HL-60 (cell line): ENCODE data around the gene TBCK.
A peak's percentile ranks its signal among the peaks of the same experiment; 100 is the strongest.

ENCODE experiments used
- DNase-seq, 2 experiments: peaks; one replicate each; pipeline ENCODE4 v3.0.0-alpha.2; 2010 to 2020; ENCODE audit warnings: low read depth in 1 of 2, low spot score in 1 of 2
- H3K27ac ChIP-seq: fragments of 250-450 bp; sonication (Bioruptor Pico); replicated peaks from 2 replicates; pipeline ENCODE4 v1.5.1; 2020; ENCODE audit warnings: mild to moderate bottlenecking, moderate library complexity
- H3K27me3 ChIP-seq: fragments of 250-450 bp; sonication (Bioruptor Pico); 2 replicates; pipeline ENCODE4 v1.5.1; 2021; ENCODE audit warnings: mild to moderate bottlenecking, moderate library complexity; ENCODE audit not compliant: insufficient read depth, poor library complexity, severe bottlenecking
- H3K4me3 ChIP-seq: replicated peaks from 2 replicates; pipeline ENCODE4 v1.5.1; 2011; ENCODE audit warnings: mild to moderate bottlenecking, control low read depth, low read length; ENCODE audit not compliant: insufficient read depth
- GABPA ChIP-seq: IDR thresholded peaks from 2 replicates; pipeline ENCODE4 v1.6.1; 2012; ENCODE audit warnings: low read depth
- POLR2AphosphoS5 ChIP-seq: IDR thresholded peaks from 2 replicates; pipeline ENCODE4 v1.6.1; 2012; ENCODE audit warnings: low read depth
- SPI1 ChIP-seq: IDR thresholded peaks from 2 replicates; pipeline ENCODE4 v1.6.1; 2012; ENCODE audit warnings: low read depth, mild to moderate bottlenecking, borderline replicate concordance
- TF ChIP-seq, protein P1 (sequence below): IDR thresholded peaks from 2 replicates; pipeline ENCODE4 v1.6.1; 2012; ENCODE audit warnings: low read depth; ENCODE audit not compliant: insufficient replicate concordance
- TF ChIP-seq, protein P2 (sequence below): IDR thresholded peaks from one replicate; pipeline ENCODE4 v1.5.1; 2011; ENCODE audit warnings: low read length, control low read depth, inconsistent platforms; ENCODE audit not compliant: insufficient read depth

TBCK gene

DNA sequence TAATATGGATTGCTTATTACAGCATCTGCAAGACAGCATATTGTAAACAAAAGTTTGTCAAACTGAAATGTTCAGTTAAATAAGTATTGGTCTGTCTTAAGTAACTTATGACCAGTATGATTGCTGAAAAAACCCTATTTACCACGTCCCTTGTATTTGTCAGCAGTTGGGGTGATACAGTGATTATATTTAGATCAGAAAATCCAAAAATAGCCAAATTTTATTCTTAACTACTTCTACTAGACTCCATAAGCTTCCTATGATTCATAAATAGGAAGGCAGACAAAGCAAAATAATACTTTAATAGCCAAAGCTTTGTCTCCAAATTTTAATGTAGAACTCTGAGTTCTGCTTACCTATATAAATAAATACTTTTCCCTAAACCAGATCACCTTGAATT, 45.3 kb downstream of the TBCK start:
- H3K27ac ChIP-seq = no peak overlapping the region
- no peak overlapping the region for H3K4me3 ChIP-seq
- no peaks in the 10 kb centered on the region for H3K27me3 ChIP-seq
- TF ChIP-seq GABPA = no peak
- TF ChIP-seq POLR2AphosphoS5 = no peak
- DNase-seq = no peak

DNA sequence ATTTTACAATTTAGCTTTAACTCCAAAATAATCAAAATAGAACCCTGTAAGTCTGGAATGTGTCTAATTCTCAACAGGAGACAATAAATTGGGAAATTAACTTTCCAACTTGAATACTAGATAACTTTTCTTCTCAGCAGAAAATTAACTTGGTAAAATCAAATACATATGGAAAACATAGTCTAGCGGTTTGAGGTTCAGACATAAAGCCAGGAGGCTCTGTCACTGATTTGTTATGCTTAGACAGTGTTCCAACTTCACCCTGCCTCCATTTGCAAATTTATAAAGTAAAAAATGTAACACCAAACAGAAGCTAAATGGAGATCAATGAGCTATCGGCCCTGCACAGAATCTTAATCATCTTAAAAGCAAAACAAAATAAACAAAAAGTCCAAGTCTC, 46.3 kb downstream of the TBCK start:
- no peak for DNase-seq
- no peaks in the 10 kb centered on the region for H3K27me3 ChIP-seq
- no peak overlapping the region for H3K27ac ChIP-seq
- TF ChIP-seq, protein P1, sequence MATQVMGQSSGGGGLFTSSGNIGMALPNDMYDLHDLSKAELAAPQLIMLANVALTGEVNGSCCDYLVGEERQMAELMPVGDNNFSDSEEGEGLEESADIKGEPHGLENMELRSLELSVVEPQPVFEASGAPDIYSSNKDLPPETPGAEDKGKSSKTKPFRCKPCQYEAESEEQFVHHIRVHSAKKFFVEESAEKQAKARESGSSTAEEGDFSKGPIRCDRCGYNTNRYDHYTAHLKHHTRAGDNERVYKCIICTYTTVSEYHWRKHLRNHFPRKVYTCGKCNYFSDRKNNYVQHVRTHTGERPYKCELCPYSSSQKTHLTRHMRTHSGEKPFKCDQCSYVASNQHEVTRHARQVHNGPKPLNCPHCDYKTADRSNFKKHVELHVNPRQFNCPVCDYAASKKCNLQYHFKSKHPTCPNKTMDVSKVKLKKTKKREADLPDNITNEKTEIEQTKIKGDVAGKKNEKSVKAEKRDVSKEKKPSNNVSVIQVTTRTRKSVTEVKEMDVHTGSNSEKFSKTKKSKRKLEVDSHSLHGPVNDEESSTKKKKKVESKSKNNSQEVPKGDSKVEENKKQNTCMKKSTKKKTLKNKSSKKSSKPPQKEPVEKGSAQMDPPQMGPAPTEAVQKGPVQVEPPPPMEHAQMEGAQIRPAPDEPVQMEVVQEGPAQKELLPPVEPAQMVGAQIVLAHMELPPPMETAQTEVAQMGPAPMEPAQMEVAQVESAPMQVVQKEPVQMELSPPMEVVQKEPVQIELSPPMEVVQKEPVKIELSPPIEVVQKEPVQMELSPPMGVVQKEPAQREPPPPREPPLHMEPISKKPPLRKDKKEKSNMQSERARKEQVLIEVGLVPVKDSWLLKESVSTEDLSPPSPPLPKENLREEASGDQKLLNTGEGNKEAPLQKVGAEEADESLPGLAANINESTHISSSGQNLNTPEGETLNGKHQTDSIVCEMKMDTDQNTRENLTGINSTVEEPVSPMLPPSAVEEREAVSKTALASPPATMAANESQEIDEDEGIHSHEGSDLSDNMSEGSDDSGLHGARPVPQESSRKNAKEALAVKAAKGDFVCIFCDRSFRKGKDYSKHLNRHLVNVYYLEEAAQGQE = no peak
- TF ChIP-seq, protein P2, sequence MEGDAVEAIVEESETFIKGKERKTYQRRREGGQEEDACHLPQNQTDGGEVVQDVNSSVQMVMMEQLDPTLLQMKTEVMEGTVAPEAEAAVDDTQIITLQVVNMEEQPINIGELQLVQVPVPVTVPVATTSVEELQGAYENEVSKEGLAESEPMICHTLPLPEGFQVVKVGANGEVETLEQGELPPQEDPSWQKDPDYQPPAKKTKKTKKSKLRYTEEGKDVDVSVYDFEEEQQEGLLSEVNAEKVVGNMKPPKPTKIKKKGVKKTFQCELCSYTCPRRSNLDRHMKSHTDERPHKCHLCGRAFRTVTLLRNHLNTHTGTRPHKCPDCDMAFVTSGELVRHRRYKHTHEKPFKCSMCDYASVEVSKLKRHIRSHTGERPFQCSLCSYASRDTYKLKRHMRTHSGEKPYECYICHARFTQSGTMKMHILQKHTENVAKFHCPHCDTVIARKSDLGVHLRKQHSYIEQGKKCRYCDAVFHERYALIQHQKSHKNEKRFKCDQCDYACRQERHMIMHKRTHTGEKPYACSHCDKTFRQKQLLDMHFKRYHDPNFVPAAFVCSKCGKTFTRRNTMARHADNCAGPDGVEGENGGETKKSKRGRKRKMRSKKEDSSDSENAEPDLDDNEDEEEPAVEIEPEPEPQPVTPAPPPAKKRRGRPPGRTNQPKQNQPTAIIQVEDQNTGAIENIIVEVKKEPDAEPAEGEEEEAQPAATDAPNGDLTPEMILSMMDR = no peak
- TF ChIP-seq SPI1 (no peak), POLR2AphosphoS5 (no peak)
- no peak overlapping the region for H3K4me3 ChIP-seq

DNA sequence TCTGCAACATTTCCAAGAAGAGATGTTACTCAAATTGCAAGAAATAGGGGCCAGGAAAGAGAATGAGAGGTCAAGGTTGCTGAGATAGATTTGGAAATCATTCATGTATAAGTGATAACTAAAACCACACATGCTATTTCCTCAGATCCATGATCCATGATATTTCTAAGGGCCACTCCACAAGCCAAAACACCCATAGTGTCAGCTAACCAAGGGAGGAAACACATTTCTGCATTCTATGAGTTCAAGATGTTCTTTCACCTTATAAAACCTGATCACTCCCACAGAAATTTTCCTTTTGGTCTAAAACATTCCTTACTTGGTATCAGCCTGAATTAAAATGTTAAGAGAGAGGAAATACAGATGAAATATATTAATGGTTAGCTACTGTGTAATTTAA, 47.2 kb downstream of the TBCK start:
- DNase-seq = no peak
- Histone ChIP-seq H3K4me3 (no peak overlapping the region), H3K27ac (no peak overlapping the region), H3K27me3 (no peaks in the 10 kb centered on the region)
- no peak for TF ChIP-seq GABPA

DNA sequence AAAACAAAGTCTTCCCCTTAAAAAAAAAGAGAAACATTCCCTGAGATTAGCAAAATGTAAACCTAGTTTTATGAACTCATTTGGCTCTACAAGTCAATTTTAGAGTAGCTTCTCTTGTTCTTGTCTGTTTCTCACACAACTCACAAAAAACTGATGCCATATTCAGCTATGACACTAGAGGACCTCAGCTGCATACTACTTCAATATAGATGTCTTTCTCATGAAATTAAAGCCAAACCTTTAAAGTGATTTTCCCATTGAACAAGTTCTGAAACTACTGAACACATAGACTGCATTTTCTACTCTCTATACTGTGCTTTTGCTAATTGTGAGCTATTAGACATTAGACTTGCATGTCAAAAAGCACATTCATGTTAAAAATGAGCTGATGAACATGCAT, 49.8 kb downstream of the TBCK start:
- Histone ChIP-seq H3K4me3 (no peak overlapping the region), H3K27me3 (no peaks in the 10 kb centered on the region), H3K27ac (no peak overlapping the region)
- DNase-seq = peak; percentile 21
- TF ChIP-seq GABPA (no peak), SPI1 (no peak), POLR2AphosphoS5 (no peak)
- TF ChIP-seq, protein P1 = no peak
- TF ChIP-seq, protein P2 = peak; percentile 20

DNA sequence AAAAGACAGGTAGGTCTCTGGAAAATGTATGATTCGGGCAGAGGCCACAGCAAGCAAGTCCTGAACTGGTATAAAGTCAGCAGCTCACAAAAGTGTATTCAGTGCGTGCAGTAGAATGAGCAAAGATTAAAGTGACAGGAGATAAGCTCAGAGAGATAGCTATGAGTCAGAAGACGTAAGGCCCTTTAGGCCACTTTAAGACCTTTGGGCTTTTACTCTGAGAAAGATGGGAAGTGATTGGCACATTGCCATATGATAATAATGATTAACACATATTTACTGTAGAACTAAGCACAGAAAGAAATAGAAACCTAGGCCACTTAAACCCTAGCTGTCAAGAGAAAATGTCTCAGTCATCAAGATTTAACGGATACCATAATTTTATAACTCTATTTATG, 51.7 kb downstream of the TBCK start:
- TF ChIP-seq GABPA = no peak
- TF ChIP-seq, protein P2 = no peak
- Histone ChIP-seq H3K4me3 (no peak overlapping the region), H3K27ac (no peak overlapping the region), H3K27me3 (no peaks in the 10 kb centered on the region)
- DNase-seq = no peak
